GM21390 (cell line): Measurements from ENCODE around the gene OGFR.

Source experiments
- ATAC-seq: cut with Tn5 transposase; IDR thresholded peaks from one replicate; pipeline ENCODE4 v1.9.1; 2021; ENCODE audit not compliant: unreplicated experiment

Gene OGFR

DNA sequence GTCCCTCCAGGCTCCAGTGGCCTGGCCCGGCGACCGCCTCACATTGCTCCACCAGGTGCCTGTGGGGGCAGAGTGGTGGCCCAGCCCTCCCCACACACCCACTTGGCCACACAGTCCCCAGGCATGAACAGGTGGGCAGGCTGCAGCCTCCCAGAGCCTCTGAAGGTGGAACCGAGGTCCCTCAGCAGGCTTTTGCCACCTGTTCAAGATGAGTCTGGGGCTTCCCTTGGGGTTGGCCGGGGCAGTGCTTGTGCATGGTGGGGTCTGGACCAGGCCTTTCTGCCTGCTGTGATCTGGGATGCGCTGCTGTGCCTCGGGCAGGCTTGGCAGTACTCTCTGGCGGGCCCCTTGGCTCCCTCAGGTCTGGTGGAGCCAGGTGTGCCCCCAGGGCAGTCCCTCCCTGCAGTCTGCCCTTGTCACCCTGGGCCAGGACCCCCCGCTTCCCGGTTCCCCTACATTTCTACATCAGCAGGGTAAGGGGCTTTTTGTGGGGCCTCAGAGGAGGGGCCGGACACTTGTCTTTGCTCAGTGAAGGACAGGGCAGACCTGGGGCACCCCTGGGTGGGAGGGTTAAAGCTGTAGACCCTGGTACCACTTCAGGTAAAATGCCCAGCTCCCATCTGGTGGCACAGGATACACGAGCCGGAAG lies 9.5 kb downstream of the OGFR start:
- ATAC-seq: no peak

DNA sequence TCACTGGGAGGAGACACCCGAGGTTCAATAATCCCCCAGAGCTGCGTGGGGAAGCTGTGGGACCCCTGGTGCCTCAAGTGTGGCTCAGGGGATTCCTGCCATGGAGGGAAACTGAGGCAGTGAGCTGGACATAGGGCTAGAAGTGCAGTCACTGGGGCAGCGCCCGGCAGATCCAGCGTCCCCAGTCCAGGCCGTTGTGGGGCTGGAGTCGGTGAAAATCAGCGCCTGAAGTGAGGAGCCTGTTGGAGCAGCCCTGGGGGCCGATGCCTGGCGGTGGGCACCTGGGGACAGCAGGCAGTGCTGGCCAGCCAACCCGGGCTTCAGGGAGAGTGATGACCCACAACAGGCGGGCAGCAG lies 10.1 kb downstream of the OGFR start:
- no peak for ATAC-seq

DNA sequence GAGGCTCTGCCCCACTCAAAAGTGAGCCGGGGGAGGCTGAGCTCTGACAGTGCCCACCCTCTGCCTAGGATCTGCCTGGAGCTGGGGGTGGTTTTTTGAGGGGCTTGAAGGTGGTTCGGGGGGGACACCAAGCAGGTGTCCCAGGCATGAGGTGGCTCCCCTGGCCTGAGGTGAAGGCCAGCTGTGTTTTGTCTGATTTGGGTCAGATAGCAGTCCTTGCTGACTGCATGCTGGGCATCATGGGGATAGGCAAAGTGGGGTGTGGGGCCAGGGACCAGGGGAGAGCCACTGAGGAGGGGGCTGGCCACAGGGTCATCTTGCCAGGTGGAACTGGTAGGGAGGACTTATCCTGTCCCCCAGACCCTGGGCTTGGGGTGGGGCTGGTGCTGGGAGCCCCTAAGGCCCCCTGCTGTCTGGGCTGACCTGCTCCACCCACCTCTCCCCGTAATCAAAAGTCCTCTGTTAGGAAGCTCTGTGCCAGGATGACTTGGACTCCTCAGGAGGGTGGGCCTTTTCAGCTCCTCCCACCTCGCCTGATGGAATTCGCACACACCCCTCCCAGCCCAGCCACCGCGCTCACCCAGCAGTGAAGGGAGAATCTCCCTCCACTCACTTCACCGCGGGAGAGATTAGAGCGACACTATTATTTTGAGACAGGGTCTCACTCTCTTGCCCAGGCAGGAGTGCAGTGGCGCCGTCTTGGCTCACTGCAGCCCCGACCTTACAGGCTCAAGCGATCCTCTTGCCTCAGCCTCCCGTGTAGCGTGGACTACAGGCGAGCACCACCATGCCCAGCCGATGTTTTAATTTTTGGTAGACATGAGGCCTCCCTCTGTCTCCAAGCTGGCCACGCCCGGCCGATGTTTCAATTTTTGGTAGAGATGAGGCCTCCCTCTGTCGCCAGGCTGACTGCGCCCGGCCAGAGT lies 10.7 kb downstream of the OGFR start:
- no peak for ATAC-seq

DNA sequence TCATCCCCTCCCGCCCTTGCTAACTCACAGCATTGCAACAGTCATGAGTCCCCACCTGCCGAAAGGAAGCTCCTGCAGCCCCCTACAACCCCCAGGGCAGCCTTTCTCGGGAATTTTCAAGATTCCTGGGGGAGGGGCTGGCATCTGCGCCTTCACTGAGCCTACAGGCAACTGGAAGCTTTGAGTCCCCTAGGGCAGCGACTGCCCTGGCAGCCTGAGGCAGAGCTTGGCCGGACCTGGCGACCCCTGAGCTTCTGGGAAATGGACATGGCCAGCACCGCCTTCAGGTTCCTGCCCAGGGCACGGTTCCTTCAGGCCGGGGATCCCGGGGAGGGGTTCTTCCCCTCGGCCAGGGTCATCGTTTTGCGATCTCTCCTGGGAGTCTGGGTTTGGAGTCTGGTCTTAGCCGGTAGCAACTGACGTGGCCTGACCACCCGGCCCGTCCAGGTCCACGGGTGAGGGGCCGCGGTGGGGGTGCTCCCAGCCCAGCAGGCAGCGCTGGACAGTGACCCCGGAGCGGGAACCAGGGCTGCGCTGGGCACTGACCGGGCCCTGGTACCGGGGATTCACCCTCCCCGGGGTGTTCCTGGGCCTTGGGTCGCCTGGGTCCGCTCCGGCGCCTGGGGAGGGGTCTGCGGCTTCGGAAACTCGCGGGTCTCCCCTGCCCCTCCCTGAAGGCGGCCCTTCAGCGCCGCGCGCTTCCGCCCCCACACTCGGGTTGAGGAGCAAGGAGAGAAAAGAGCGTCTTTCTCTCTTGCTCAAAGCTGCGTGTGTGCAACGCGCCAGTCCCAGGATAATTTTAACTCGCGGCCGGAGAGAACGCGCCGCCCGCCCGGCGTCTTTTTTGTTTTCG lies 11.6 kb downstream of the OGFR start:
- ATAC-seq: no peak

DNA sequence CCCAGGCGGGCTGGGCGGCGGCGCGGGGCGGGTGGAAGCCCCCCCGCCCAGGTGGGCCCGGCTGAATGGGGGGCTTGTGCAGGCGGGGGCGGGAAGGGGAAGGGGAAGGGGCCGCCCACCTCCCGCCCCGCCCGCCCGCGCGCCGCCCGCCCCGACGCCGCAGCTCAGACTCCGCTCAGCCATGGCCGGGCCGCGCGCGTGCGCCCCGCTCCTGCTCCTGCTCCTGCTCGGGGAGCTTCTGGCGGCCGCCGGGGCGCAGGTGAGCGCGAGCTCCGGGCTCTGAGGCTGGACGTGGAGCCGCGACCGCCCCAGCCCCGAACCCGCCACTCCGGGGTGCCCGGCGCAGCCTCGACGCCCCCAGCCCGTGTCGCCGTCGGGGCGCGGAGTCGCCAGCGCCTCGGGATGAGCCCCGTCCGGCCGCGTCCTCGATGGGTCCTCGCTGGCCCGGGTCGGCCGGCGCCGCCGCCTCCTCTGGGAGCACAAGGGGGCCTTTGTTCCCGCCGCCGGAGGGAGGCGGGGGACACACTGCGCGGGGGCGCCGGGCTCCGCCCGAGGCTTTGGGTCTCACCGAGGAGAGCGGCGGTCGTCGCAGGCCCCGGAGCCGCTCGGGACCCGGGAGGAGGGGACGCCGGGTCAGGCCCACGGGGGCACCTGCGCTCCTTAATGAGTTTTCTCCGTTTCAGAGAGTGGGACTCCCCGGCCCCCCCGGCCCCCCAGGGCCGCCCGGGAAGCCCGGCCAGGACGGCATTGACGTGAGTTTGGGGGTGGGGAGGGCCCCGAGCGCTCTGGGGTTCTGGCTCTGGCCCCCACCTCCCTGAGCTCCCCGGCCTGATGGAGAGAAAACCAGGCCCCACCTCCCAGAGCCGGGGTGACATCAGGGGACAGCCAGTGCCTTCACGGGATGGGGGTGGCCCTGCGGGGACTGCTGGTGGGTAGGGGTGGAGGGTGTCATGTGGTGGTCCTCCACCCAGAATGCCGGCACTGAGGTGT lies 12.5 kb downstream of the OGFR start, which contains the start of gene COL9A3:
COL9A3 (plus strand) TSS at position 167 of the 990 bp plus-strand sequence; CDS start at position 182, 15 bp downstream.
- no peak for ATAC-seq

DNA sequence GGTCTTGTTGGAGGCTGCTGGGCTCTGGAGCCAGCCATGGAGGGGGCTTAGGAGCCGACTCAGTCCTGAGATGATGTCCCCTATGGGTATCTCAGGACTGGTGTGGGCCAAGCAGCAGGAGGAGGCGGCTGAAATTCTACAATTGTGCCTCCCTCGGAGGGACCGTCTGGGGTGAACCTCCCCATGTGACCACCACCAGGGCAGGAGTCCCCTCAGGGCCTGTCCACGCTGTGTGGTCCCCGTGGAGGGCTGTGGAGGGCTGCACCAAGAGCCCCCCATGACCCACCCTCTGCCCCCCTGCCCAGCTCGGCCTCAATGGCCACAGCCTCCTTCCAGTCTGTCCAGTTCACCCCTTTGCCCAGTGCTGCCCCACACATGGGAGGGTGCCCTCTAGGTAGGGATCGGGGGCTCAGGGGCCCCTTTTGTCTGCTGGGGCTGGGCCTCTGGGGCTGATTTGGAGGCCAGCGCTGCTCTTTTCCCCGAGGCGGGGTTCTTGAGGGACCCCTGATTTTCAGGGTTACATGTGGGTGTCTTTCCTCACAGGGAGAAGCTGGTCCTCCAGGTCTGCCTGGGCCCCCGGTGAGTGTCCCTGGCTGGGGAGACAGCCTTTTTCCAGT lies 13.4 kb downstream of the OGFR start:
- ATAC-seq: no peak

DNA sequence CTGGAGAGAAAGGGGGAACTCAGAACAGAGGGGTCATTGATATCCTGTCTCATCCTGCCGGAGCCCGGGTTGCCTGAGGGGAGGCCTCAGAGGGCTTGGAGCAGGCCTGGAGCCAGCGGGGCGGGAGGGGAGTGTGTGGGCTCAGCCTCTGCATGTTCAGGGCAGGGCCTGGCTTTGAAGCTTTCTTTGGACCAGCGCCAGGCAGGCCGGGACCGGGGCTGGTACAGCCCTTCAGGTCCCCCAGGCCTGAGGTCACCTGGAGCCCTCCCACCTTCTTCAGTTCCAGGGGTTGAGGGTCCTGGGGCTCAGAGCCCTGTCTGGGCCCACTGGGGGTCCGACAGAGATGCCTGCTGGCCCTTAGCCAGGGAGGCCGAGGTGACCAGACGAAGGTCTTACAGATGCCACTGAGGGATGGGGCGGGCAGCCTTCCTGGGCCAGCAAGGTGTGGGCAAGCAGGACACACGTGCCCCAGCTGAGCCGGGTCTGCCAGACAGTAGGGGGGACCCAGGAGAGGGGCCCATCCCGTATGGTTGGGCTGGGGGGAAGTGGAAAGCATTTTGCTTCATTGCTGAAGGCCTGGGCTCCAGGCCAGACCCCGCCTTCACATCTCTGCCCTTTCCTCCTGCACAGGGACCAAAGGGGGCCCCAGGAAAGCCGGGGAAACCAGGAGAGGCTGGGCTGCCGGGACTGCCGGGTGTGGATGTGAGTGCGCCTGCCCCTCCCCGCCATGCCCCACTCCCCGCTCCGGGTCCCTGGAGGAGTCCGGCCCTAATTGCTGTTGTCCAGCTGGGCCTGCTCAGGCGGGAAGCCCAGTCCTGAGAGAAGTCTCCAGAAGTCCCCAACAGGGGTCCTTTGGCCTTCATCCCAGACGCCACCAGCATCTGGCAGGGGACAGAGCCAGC lies 14.2 kb downstream of the OGFR start:
- no peak for ATAC-seq

DNA sequence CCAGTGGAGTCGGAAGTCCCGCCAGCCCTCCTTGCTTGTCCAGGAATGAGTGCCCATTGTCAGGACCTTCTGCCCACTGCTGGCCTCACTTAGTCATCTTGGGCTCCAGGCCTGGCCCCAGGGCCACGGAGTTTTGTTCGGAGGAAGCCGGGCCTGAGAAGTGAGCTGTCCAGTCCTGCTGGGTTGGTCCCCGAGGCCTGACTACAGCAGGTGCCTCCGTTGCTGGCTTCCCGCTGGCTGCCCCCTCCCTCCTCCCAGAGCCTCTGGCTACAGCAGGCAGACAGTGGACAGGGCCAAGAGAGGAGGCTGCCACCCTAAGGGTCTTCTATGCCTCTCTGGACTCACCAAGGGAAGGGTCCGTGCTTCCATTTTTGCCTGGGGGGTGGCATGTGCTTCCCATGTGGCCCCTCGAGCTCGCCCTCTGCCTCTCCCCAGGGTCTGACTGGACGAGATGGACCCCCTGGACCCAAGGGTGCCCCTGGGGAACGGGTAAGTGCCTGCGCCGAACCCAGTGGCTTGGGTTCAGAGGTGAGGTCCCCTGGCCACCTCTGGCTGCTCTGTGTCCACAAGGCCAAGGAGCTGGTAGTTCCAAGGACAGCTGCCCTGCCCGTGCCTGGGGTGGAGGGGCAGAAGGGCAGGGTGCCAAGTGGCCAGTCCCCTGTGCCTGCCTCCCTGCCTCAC lies 15.0 kb downstream of the OGFR start:
- ATAC-seq: no peak

DNA sequence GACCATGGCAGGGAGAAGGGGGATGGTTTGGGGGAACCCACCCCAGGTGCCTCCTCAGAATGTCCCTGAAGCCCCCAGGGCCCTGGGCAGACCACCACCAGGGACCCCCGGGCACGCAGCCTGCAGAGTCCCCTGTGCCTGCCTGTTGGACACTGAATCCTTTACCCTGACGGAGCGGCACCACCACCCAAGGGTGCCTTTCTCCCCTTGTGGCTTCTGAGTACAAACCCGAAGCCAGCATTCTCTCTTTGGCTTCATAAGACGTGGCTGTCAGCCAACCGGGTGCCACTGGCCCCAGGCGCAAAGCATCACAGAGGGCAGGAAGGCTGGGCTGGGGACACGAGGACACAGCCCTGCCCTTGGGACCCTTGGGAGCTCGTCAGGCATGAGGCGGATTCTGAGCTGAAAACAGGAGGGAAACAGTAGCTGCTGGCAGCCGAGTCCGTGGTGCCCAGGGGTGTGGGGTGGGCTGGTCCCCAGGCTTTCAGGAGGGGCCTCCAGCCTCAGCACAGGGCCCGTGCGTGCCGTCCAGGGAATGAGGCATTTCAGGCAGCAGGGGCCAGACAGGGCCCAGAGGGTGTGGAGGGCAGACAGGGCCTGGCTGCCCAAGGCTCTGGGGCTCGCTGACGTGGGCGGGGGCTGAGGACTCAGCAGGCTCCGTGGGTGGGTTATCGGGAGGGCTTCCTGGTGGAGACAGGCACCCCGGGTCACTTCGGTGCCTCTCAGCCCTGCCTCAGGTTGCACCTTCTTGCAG lies 15.8 kb downstream of the OGFR start:
- ATAC-seq: no peak

DNA sequence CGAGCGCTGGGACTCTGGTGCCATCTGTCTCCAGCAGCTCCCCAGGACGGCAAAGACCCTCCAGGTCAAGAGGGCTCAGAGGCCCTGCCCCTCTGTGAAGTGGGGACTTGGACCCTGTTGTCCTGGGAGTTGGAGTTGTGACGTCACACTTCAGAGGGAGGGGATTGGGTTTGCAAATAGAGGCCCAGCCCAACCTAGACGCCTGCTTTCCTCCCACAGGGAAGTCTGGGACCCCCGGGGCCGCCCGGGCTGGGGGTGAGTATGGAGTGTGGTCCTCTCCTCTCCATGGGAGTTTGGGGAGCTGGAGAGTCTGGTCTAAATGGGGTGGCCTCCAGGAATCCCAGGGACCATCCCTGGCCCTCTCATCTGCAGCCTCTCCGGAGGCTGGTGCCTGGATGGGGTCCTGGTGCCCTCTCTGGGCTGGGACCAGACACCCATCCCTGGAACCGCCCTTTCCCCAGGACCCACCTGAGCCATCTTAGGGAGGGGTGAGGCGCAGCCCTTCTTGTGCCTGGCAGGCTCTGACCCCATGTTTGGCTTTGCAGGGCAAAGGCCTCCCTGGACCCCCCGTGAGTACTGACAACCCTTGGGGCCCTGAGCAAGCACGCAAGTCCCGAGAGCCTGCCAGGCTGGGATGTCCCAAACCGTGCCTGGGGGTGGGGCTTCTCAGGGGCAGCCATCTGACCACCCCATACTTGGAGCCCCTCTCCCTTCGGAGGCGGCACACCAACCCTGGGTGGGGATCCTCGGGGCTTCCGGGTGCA lies 16.5 kb downstream of the OGFR start:
- no peak for ATAC-seq

DNA sequence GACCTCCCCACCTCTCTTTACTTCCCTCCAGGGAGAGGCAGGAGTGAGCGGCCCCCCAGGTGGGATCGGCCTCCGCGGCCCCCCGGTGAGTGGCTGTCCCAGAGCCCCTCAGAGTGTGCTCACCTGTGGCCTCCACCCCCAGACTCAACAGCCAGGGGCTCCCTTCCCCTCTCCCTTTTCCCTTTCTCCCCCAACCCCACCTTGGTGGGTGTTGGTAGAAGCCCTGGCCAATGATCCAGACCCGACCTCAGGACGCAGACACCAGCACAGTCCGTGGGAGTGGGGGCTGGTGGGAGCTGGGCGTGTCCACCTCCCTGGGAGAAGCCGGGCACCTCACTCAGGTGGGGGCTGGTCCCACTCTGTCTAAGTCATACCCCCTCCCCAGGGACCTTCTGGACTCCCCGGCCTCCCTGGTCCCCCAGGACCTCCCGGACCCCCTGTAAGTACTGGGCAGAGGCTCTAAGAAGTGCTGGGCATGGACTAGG lies 17.1 kb downstream of the OGFR start:
- ATAC-seq: no peak

DNA sequence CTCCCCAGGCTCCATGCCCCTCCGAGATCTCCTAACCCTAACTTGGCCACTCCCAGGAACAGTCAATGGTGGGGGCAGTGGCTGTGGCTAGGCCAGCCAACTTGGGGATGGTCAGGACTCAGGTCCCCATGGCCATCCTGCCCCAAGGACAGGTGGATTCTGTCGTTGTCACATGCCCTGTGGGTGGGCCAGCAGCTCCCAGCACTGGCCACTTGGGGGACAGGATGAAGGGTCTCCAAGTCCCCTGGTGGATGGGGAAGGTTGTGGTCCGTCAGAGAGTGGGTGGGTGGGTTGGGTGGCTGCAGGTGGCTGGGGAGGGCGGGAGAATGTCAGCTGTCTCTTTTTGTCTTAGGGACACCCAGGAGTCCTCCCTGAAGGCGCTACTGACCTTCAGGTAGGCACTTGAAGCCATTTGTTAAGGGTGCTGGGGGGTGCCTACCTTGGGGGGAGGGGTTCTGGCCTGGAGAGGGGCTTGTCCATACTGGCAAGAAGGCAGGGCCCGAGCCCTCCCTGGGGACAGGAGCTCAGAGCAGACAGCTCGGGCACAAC lies 17.7 kb downstream of the OGFR start:
- no peak for ATAC-seq

DNA sequence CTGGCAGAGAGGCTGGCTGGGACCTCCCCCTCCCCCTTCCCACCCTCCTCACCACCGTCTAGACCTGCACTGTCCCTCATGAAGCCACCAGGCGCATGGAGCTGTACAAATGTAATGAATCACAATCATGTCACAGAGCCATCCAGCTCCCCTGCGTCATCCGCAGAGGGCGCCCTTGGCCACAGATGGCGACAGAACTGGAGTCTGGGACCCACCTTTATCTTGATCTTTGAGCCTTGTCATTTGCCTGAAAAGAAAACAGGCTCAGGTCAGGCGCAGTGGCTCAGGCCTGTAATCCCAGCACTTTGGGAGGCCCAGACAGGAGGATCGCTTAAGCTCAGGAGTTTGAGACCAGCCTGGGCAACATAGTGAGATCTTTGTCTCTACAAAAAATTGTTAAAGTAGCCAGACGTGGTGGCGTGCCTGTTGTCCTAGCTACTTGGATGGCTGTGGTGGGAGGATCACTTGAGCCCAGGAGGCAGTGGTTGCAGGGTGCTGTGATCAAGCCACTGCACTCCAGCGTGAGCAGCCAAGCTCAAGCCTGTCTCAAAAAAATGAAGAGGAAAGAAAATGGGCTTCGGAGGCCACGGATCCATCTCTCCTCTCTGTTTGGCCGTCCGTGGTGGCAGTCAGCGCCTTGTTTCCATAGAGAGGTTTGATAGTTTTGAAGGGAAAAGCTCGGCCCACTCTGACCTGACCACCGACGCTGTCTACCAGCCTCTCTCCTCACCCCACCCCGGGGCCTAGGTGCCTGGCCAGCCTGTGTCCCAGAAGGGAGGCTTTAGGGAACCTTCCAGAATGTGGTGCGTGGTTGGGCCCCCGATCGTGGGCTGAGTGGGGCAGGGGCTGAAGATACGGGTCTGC lies 18.4 kb downstream of the OGFR start:
- ATAC-seq: peak; percentile 62

DNA sequence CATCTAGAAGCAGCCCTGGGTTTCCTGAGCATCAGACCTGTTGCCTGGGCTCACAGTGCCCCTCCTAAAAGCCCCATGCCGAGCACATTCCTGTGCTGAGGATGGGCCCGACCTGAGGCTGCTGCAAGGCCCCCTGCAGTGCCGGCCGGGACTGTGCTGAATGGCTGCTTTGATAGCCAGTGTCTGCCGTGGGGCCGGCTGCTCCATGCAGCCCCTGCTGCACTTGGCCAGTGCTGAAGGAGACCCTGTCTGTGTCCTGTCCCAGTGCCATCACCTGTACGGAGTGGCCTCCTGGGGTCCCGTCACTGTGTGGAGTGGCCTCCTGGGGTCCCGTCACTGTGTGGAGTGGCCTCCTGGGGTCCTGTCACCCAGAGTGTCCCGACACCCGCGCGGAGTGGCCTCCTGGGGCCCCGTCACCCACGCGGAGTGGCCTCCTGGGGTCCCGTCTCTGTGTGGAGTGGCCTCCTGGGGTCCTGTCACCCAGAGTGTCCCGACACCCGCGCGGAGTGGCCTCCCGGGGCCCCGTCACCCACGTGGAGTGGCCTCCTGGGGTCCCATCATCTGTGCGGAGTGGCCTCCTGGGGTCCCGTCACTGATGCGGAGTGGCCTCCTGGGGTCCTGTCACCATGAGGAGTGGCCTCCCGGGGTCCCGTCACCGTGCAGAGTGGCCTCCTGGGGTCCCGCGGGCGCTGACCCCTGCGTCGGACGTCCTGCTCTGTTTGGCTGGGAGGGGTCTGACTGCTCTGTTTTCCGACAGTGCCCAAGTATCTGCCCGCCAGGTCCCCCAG lies 19.2 kb downstream of the OGFR start:
- no peak for ATAC-seq
